HepG2 (cell line): ENCODE results near the gene PITHD1. TPM values are rescaled to one million over a fixed set of nuclear protein-coding genes. Genes with fewer than 3 reads are reported as not detected.

Experiments used
- FOSL2 ChIP-seq: sonication (generic); formaldehyde crosslinking; IDR thresholded peaks from 2 replicates; pipeline ENCODE4 v1.4.0; 2020; ENCODE audit warnings: missing genetic modification reagents
- GABPB1 ChIP-seq: IDR thresholded peaks from 2 replicates; pipeline ENCODE4 v1.6.1; 2016; ENCODE audit warnings: mild to moderate bottlenecking, missing genetic modification reagents, moderate library complexity, missing compliant biosample characterization
- GPN1 ChIP-seq: sonication (generic); formaldehyde crosslinking; IDR thresholded peaks from 2 replicates; pipeline ENCODE4 v1.5.1; 2020; ENCODE audit warnings: missing genetic modification reagents, borderline replicate concordance
- HCFC1 ChIP-seq: fragments of 150-350 bp; IDR thresholded peaks from 2 replicates; pipeline ENCODE4 v1.6.1; 2014; ENCODE audit warnings: low read depth, low read length
- HIVEP1 ChIP-seq: sonication (generic); formaldehyde crosslinking; IDR thresholded peaks from 2 replicates; pipeline ENCODE4 v1.4.0; 2020; ENCODE audit warnings: mild to moderate bottlenecking, missing genetic modification reagents
- HNF4G ChIP-seq, 2 experiments: sonication (generic) in 1 of 2; formaldehyde crosslinking in 1 of 2; IDR thresholded peaks; 2 replicates each; pipeline versions ENCODE4 v1.4.0 to v1.6.1; 2011 to 2020; ENCODE audit warnings: borderline replicate concordance in 2 of 2, low read depth in 2 of 2, mild to moderate bottlenecking in 2 of 2, low read length in 1 of 2, missing genetic modification reagents in 1 of 2, moderate library complexity in 1 of 2
- KDM5A ChIP-seq: fragments of 200-600 bp; sonication (generic); IDR thresholded peaks from 2 replicates; pipeline ENCODE4 v1.7.0; 2018; ENCODE audit warnings: antibody characterized with exemption, mild to moderate bottlenecking, low read length, borderline replicate concordance
- KMT2B ChIP-seq: IDR thresholded peaks from 2 replicates; pipeline ENCODE4 v1.6.1; 2016; ENCODE audit warnings: missing genetic modification reagents, missing compliant biosample characterization
- MLX ChIP-seq: IDR thresholded peaks from 2 replicates; pipeline ENCODE4 v1.6.1; 2016
- NR2F6 ChIP-seq, 2 experiments: IDR thresholded peaks; 2 replicates each; pipeline ENCODE4 v1.6.1; 2016; ENCODE audit warnings: antibody characterized with exemption in 1 of 2, mild to moderate bottlenecking in 1 of 2
- RXRA ChIP-seq: sonication (generic); formaldehyde crosslinking; IDR thresholded peaks from 2 replicates; pipeline ENCODE4 v1.5.1; 2020; ENCODE audit warnings: missing genetic modification reagents
- SKIL ChIP-seq: sonication (generic); formaldehyde crosslinking; IDR thresholded peaks from 2 replicates; pipeline ENCODE4 v1.8.0; 2022; ENCODE audit warnings: missing genetic modification reagents, mild to moderate bottlenecking, moderate library complexity, borderline replicate concordance
- TFDP1 ChIP-seq: IDR thresholded peaks from 2 replicates; pipeline ENCODE4 v1.6.1; 2016; ENCODE audit warnings: missing compliant biosample characterization, missing genetic modification reagents, borderline replicate concordance
- THAP11 ChIP-seq: IDR thresholded peaks from 2 replicates; pipeline ENCODE4 v1.6.1; 2016; ENCODE audit warnings: missing biosample characterization, missing genetic modification reagents
- ZBED4 ChIP-seq: sonication (generic); formaldehyde crosslinking; IDR thresholded peaks from 2 replicates; pipeline ENCODE4 v1.4.0; 2020; ENCODE audit warnings: missing genetic modification reagents, borderline replicate concordance
- ZNF138 ChIP-seq: sonication (generic); formaldehyde crosslinking; IDR thresholded peaks from 2 replicates; pipeline ENCODE4 v1.5.0; 2020; ENCODE audit warnings: mild to moderate bottlenecking, low read depth, missing genetic modification reagents
- ZNF501 ChIP-seq: sonication (generic); formaldehyde crosslinking; IDR thresholded peaks from 2 replicates; pipeline ENCODE4 v1.5.1; 2020; ENCODE audit warnings: mild to moderate bottlenecking, moderate library complexity, missing genetic modification reagents
- ZNF563 ChIP-seq: sonication (generic); formaldehyde crosslinking; IDR thresholded peaks from 2 replicates; pipeline ENCODE4 v1.8.0; 2022; ENCODE audit warnings: mild to moderate bottlenecking, moderate library complexity, missing genetic modification reagents
- ZNF629 ChIP-seq: sonication (generic); formaldehyde crosslinking; conservative IDR thresholded peaks from 2 replicates; pipeline ENCODE4 v1.5.0; 2020; ENCODE audit warnings: missing genetic modification reagents
- ZSCAN29 ChIP-seq: sonication (generic); formaldehyde crosslinking; conservative IDR thresholded peaks from 2 replicates; pipeline ENCODE4 v1.4.0; 2020; ENCODE audit warnings: mild to moderate bottlenecking, missing genetic modification reagents
- polyA plus RNA-seq, 8 experiments: library from polyadenylated mRNA; depleted of rRNA in 3 of 8; stranded (reverse) in 7 of 8; unstranded in 1 of 8; fragments of >200 nt; fragmentation: Illumina TruSeq in 4 of 8; extraction: Trizol in 4 of 8; gene quantifications; 2 replicates each; pipeline versions ENCODE4 v1.2.1 to v1.2.3, GENCODE V29; 2011 to 2016; ENCODE audit warnings: low read depth in 4 of 8, missing spikeins in 1 of 8, mixed read lengths in 1 of 8; ENCODE audit not compliant: insufficient read depth in 1 of 8
- total RNA-seq, 5 experiments: library from RNA; depleted of rRNA; stranded (reverse); fragments of >200 nt; fragmentation: Illumina TruSeq; extraction: Trizol; gene quantifications; 2 replicates each; pipeline ENCODE4 v1.2.3, GENCODE V29; 2016; ENCODE audit warnings: low read depth in 1 of 5

Gene PITHD1
- total and polyA plus RNA-seq, 2 of the 13 experiments (the other 11 are each of a cell fraction or from before 2014, with no cell fraction given), result 28.0 to 37.3 TPM

- TF ChIP-seq GPN1 (CRISPR knock-in tag) (no peak), ZBED4 (CRISPR knock-in tag) (0 out of 2 replicates have a peak, but pooled peaks have one; percentile 51), SKIL (no peak), KDM5A (peak; percentile 72), KMT2B (CRISPR knock-in tag) (peak; percentile 79; the same call in 1 of the 2 replicates), RXRA (CRISPR knock-in tag) (no peak; the same call in 1 of the 2 replicates), HIVEP1 (CRISPR knock-in tag) (peak; percentile 59; the same call in 1 of the 2 replicates), ZSCAN29 (CRISPR knock-in tag) (no peak), ZNF629 (CRISPR knock-in tag) (no peak), MLX (CRISPR knock-in tag) (0 out of 2 replicates have a peak, but pooled peaks have one; percentile 12), ZNF563 (peak; percentile 83), THAP11 (CRISPR knock-in tag) (peak; percentile 86), ZNF138 (CRISPR knock-in tag) (peak; percentile 50; the same call in 1 of the 2 replicates), FOSL2 (CRISPR knock-in tag) (0 out of 2 replicates have a peak, but pooled peaks have one; percentile 12), ZNF501 (CRISPR knock-in tag) (peak; percentile 2; the same call in 1 of the 2 replicates), NR2F6 (IDR thresholded peaks at IDR 0.05) (no peak), NR2F6 (CRISPR knock-in tag; IDR thresholded peaks at IDR 0.05) (0 out of 2 replicates have a peak, but pooled peaks have one; percentile 24), HCFC1 (peak; percentile 18; the same call in 1 of the 2 replicates), HNF4G (IDR thresholded peaks at IDR 0.05; ENCODE audit: borderline replicate concordance, low read depth, low read length) (no peak), HNF4G (CRISPR knock-in tag; IDR thresholded peaks at IDR 0.05; ENCODE audit: borderline replicate concordance, low read depth) (0 out of 2 replicates have a peak, but pooled peaks have one; percentile 30), TFDP1 (CRISPR knock-in tag) (0 out of 2 replicates have a peak, but pooled peaks have one; percentile 12), GABPB1 (CRISPR knock-in tag) (peak; percentile 93)
Observed at GRCh38 chr1:23743287-23744152, 34.7 kb upstream of the PITHD1 start, which contains the start of gene ELOA (continued).
